Erythroblast (primary cell): ENCODE measurements around the gene CERS6.

ENCODE experiments used
- GATA1 ChIP-seq: IDR thresholded peaks from 2 replicates; pipeline ENCODE4 v1.6.1; 2011; ENCODE audit warnings: low read depth, mild to moderate bottlenecking, control low read depth, low read length, moderate library complexity
- POLR2A ChIP-seq: IDR thresholded peaks from 2 replicates; pipeline ENCODE4 v1.6.1; 2011; ENCODE audit warnings: mild to moderate bottlenecking, low read length

GRCh38 chr2:168624028-168624427, 168.0 kb downstream of the CERS6 start:
- TF ChIP-seq POLR2A (no peak), GATA1 (no peak)
